ENCODE measurements around the gene RHOBTB3.

Gene RHOBTB3

DNA sequence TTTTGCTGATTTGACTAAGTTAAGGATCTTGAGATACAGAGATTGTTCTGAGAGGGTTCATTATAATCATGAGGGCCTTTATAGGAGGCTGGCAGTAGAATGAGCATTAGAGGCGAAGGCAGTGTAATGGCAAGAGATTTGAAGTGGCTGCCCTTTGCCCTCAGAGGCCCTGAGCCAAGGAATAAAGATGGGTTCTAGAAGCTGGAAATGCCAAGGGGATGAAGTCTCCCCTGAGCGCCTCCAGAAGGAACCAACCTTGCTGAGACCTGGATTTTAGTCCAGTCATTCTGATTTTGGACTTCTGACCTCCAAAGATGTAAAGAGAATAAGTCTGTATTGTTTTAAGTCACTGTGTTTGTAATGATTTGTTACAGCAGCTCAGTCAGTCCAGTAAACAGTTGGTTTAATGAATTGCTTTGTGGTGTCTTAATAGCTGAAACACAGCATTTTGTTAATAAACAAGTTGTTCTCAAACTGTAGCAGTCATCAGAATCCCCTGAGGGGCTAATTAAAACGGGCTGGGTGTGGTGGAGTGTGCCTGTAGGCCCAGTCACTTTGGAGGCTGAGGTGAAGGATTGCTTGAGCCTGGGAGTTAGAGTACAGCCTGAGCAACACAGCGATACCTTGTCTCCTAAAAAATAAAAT, 68.2 kb downstream of the RHOBTB3 start:
- H3K27ac ChIP-seq (replicated peaks), result no peak overlapping the region
- no peak for DNase-seq (ENCODE audit: low read depth in 1 of 2, low spot score in 1 of 2)
- TF ChIP-seq, protein P1, sequence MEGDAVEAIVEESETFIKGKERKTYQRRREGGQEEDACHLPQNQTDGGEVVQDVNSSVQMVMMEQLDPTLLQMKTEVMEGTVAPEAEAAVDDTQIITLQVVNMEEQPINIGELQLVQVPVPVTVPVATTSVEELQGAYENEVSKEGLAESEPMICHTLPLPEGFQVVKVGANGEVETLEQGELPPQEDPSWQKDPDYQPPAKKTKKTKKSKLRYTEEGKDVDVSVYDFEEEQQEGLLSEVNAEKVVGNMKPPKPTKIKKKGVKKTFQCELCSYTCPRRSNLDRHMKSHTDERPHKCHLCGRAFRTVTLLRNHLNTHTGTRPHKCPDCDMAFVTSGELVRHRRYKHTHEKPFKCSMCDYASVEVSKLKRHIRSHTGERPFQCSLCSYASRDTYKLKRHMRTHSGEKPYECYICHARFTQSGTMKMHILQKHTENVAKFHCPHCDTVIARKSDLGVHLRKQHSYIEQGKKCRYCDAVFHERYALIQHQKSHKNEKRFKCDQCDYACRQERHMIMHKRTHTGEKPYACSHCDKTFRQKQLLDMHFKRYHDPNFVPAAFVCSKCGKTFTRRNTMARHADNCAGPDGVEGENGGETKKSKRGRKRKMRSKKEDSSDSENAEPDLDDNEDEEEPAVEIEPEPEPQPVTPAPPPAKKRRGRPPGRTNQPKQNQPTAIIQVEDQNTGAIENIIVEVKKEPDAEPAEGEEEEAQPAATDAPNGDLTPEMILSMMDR (IDR thresholded peaks at IDR 0.05; ENCODE audit: insufficient read depth, low read length), result no peak
- TF ChIP-seq GABPA (IDR thresholded peaks at IDR 0.05; ENCODE audit: low read depth), result no peak
- TF ChIP-seq SPI1 (IDR thresholded peaks at IDR 0.05; ENCODE audit: borderline replicate concordance, low read depth), result no peak
- TF ChIP-seq POLR2AphosphoS5 (IDR thresholded peaks at IDR 0.05; ENCODE audit: low read depth), result no peak
- TF ChIP-seq, protein P2, sequence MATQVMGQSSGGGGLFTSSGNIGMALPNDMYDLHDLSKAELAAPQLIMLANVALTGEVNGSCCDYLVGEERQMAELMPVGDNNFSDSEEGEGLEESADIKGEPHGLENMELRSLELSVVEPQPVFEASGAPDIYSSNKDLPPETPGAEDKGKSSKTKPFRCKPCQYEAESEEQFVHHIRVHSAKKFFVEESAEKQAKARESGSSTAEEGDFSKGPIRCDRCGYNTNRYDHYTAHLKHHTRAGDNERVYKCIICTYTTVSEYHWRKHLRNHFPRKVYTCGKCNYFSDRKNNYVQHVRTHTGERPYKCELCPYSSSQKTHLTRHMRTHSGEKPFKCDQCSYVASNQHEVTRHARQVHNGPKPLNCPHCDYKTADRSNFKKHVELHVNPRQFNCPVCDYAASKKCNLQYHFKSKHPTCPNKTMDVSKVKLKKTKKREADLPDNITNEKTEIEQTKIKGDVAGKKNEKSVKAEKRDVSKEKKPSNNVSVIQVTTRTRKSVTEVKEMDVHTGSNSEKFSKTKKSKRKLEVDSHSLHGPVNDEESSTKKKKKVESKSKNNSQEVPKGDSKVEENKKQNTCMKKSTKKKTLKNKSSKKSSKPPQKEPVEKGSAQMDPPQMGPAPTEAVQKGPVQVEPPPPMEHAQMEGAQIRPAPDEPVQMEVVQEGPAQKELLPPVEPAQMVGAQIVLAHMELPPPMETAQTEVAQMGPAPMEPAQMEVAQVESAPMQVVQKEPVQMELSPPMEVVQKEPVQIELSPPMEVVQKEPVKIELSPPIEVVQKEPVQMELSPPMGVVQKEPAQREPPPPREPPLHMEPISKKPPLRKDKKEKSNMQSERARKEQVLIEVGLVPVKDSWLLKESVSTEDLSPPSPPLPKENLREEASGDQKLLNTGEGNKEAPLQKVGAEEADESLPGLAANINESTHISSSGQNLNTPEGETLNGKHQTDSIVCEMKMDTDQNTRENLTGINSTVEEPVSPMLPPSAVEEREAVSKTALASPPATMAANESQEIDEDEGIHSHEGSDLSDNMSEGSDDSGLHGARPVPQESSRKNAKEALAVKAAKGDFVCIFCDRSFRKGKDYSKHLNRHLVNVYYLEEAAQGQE (IDR thresholded peaks at IDR 0.05; ENCODE audit: insufficient replicate concordance, low read depth), result no peak
- H3K27me3 ChIP-seq (ENCODE audit: insufficient read depth, poor library complexity, severe bottlenecking), result no peaks in the 10 kb centered on the region
- no peak overlapping the region for H3K4me3 ChIP-seq (replicated peaks; ENCODE audit: insufficient read depth, low read length)

DNA sequence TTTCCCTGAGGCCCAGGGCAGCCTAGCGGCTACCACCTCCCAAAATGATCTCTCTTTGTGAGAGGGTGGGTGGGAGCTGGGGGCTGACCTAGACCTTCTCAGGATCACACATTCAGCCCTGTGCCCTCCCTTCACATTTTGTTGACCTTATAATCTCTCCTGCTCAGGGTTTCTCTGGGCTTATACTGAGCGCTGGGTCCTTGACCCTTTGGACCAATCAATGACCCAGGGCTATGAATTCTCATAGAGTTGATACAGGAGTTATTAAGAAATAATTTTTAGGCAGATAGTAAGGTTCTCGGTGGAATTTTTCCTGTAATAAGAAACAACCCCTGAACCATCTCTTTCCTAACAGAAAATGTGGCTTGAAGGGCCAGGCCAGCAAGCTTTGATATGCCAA, 69.4 kb downstream of the RHOBTB3 start:
- TF ChIP-seq, protein P1 (IDR thresholded peaks at IDR 0.05; ENCODE audit: insufficient read depth, low read length), result no peak
- TF ChIP-seq POLR2AphosphoS5 (IDR thresholded peaks at IDR 0.05; ENCODE audit: low read depth) (no peak), SPI1 (IDR thresholded peaks at IDR 0.05; ENCODE audit: borderline replicate concordance, low read depth) (no peak), GABPA (IDR thresholded peaks at IDR 0.05; ENCODE audit: low read depth) (no peak)
- TF ChIP-seq, protein P2 (IDR thresholded peaks at IDR 0.05; ENCODE audit: insufficient replicate concordance, low read depth), result no peak
- H3K4me3 ChIP-seq (replicated peaks; ENCODE audit: insufficient read depth, low read length), result no peak overlapping the region
- H3K27ac ChIP-seq (replicated peaks), result no peak overlapping the region
- DNase-seq (ENCODE audit: low read depth in 1 of 2, low spot score in 1 of 2), result no peak
- no peaks in the 10 kb centered on the region for H3K27me3 ChIP-seq (ENCODE audit: insufficient read depth, poor library complexity, severe bottlenecking)

DNA sequence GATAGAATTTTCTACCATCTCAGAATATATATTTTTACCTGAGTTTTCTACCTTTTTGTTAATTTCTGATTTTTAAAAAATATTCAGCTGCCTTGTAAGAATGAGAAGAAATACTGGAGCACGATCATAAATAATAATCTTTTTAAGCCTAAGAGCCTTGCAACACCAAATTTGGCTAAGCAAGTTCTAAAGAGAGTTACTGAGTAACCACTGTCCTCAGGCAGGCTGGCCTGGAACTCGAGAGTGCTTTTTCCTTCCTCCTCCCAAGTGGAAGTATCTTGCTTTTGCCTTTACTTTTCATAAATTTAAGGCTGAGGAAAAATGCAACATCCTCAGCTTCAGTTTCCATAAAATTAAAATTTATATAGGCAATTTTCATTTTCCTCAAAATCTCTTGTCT, 70.4 kb downstream of the RHOBTB3 start:
- H3K27me3 ChIP-seq (ENCODE audit: insufficient read depth, poor library complexity, severe bottlenecking), result no peaks in the 10 kb centered on the region

More for the DNA sequence above, 70.4 kb downstream of the RHOBTB3 start:
- Histone ChIP-seq H3K4me3 (replicated peaks; ENCODE audit: insufficient read depth, low read length) (no peak overlapping the region), H3K27ac (replicated peaks) (no peak overlapping the region)
- no peak for DNase-seq (ENCODE audit: low read depth in 1 of 2, low spot score in 1 of 2)
- TF ChIP-seq POLR2AphosphoS5 (IDR thresholded peaks at IDR 0.05; ENCODE audit: low read depth) (no peak), SPI1 (IDR thresholded peaks at IDR 0.05; ENCODE audit: borderline replicate concordance, low read depth) (no peak), GABPA (IDR thresholded peaks at IDR 0.05; ENCODE audit: low read depth) (no peak)
- TF ChIP-seq, protein P2 (IDR thresholded peaks at IDR 0.05; ENCODE audit: insufficient replicate concordance, low read depth), result no peak
